GM12878 (cell line): ENCODE measurements around the gene C19orf33. TPM values are rescaled to one million over a fixed set of nuclear protein-coding genes. Genes with fewer than 3 reads are reported as not detected.

ENCODE experiments used
- ATAC-seq: fragments of 200-7000 bp; cut with Tn5 transposase; 3 replicates; pipeline ENCODE4 v1.9.1; 2020; ENCODE audit warnings: mild to moderate bottlenecking, moderate library complexity
- BruUV-seq: library from RNA; stranded (reverse); fragments of 400-500 nt; replicated peaks from 2 replicates; lab custom pipeline; 2021; lab: Mats Ljungman, UMichigan
- CTCF ChIA-PET: fragments of 300-600 bp; sonication (Branson Sonifier 250); formaldehyde crosslinking; extraction: SDS; loops from one replicate; lab custom pipeline; 2021; ENCODE audit warnings: inconsistent platforms; lab: Yijun Ruan, JAX
- POLR2A ChIA-PET: fragments of 350-600 bp; formaldehyde crosslinking; extraction: SDS; loops from one replicate; lab custom pipeline; 2021; ENCODE audit warnings: inconsistent platforms; lab: Charles Lee
- RAD21 ChIA-PET: fragments of 300-600 bp; sonication (Branson Sonifier 250); formaldehyde crosslinking; loops from one replicate; lab custom pipeline; 2023; ENCODE audit warnings: antibody characterized with exemption; ENCODE audit not compliant: unreplicated experiment; lab: Charles Lee
- SMC1A ChIA-PET: fragments of 300-600 bp; sonication (Branson Sonifier 250); formaldehyde crosslinking; loops from one replicate; lab custom pipeline; 2023; ENCODE audit not compliant: unreplicated experiment, uncharacterized antibody; lab: Charles Lee
- DNase-seq: peaks from one replicate; pipeline ENCODE4 v3.0.0-alpha.2; 2011; ENCODE audit warnings: low read depth, low spot score
- FAIRE-seq: peaks from 3 replicates; lab custom pipeline; 2011; peaks lifted over from hg19 to GRCh38; lab: Jason Lieb, UNC
- H2AFZ ChIP-seq: 2 replicates; pipeline ENCODE4 v1.6.0; 2011; ENCODE audit warnings: low read depth, low read length, control low read depth; ENCODE audit not compliant: control insufficient read depth
- H3K27ac ChIP-seq: 2 replicates; pipeline ENCODE4 v1.5.1; 2011; ENCODE audit warnings: control low read depth; ENCODE audit not compliant: control insufficient read depth, insufficient read depth
- H3K27me3 ChIP-seq, 2 experiments: replicated peaks in 1 of 2; 2 replicates each; pipeline versions ENCODE4 v1.6.0 to v1.6.1; 2011; ENCODE audit warnings: low read length in 1 of 2; ENCODE audit not compliant: control insufficient read depth in 2 of 2, insufficient read depth in 2 of 2
- H3K36me3 ChIP-seq, 2 experiments: 2 replicates each; pipeline ENCODE4 v1.5.1; 2011; ENCODE audit warnings: low read length in 1 of 2; ENCODE audit not compliant: control insufficient read depth in 2 of 2, insufficient read depth in 2 of 2
- H3K4me1 ChIP-seq: 2 replicates; pipeline ENCODE4 v1.6.1; 2011; ENCODE audit warnings: mild to moderate bottlenecking, low read length, moderate library complexity, mixed read lengths; ENCODE audit not compliant: control insufficient read depth, insufficient read depth
- H3K4me2 ChIP-seq: 2 replicates; pipeline ENCODE4 v1.6.0; 2011; ENCODE audit warnings: control low read depth; ENCODE audit not compliant: control insufficient read depth, insufficient read depth
- H3K4me3 ChIP-seq: fragments of 200-600 bp; sonication (generic); 2 replicates; pipeline ENCODE4 v1.5.1; 2016
- H3K79me2 ChIP-seq: 2 replicates; pipeline ENCODE4 v1.6.0; 2011; ENCODE audit warnings: low read length; ENCODE audit not compliant: control insufficient read depth, insufficient read depth
- H3K9ac ChIP-seq: 2 replicates; pipeline ENCODE4 v1.8.0; 2011; ENCODE audit warnings: low read length, control low read depth, mixed read lengths; ENCODE audit not compliant: control insufficient read depth, insufficient read depth
- H3K9me3 ChIP-seq: replicated peaks from 3 replicates; pipeline ENCODE4 v1.5.1; 2011; ENCODE audit warnings: mild to moderate bottlenecking, low read length; ENCODE audit not compliant: control insufficient read depth, insufficient read depth
- H4K20me1 ChIP-seq: 2 replicates; pipeline ENCODE4 v1.6.0; 2011; ENCODE audit not compliant: control insufficient read depth, insufficient read depth
- NFYA ChIP-seq: IDR thresholded peaks from 2 replicates; pipeline ENCODE4 v1.6.1; 2011; ENCODE audit warnings: low read depth, mild to moderate bottlenecking, low read length, improper control_type of control experiment, borderline replicate concordance
- STAT1 ChIP-seq: fragments of 450-650 bp; conservative IDR thresholded peaks from 2 replicates; pipeline ENCODE4 v1.6.1; 2014; ENCODE audit warnings: antibody characterized with exemption, mild to moderate bottlenecking
- TCF7 ChIP-seq: IDR thresholded peaks from 2 replicates; pipeline ENCODE4 v1.6.1; 2014; ENCODE audit warnings: antibody characterized with exemption, borderline replicate concordance
- WGBS: methylation state at CpG from one replicate; pipeline ENCODE4 v1.1.6; 2016; ENCODE audit warnings: low lambda C conversion rate; ENCODE audit not compliant: insufficient replicate concordance, insufficient coverage; ENCODE audit errors: missing lambda C conversion rate; 5-methylcytosine and 5-hydroxymethylcytosine counted together
- in situ Hi-C: fragments of 300-500 bp; cut with MboI; formaldehyde crosslinking; loops from 9 replicates; pipeline ENCODE4 v1.14.3; 2018; ENCODE audit warnings: mixed read lengths
- intact Hi-C: fragments of 100-400 bp; cut with micrococcal nuclease; formaldehyde crosslinking; loops from one replicate; pipeline ENCODE4 v1.14.2; 2022; ENCODE audit not compliant: unreplicated experiment
- polyA plus RNA-seq, 11 experiments: library from polyadenylated mRNA; depleted of rRNA in 4 of 11; unstranded in 6 of 11; stranded (reverse) in 5 of 11; fragments of >200 nt; fragmentation: Nextera tagmentation in 4 of 11; fragmentation: Illumina TruSeq in 1 of 11; extraction: Ambion mirVana in 4 of 11; extraction: Trizol in 1 of 11; gene quantifications; 1 replicate in 1 of 11; 2 replicates in 10 of 11; pipeline versions ENCODE4 v1.2.1 to v1.2.3, GENCODE V29; 2011 to 2016; ENCODE audit warnings: inconsistent platforms in 2 of 11, missing spikeins in 2 of 11, low read depth in 1 of 11
- total RNA-seq, 4 experiments: library from RNA; depleted of rRNA in 3 of 4; stranded (reverse); fragments of >200 nt in 3 of 4; fragmentation: Illumina TruSeq in 1 of 4; extraction: Trizol in 1 of 4; gene quantifications; 2 replicates each; pipeline versions ENCODE4 v1.2.1 to v1.2.3, GENCODE V29; 2013 to 2021
- TF ChIP-seq, protein P1 (sequence below): fragments of 450-650 bp; IDR thresholded peaks from 2 replicates; pipeline ENCODE4 v1.6.1; 2016; ENCODE audit warnings: mild to moderate bottlenecking, moderate library complexity, borderline replicate concordance

Gene C19orf33
- total and polyA plus RNA-seq, 10 of the 15 experiments (the other 5 are each of a cell fraction or from before 2014, with no cell fraction given): 0.28 to 0.45 TPM; not detected in 8

DNA sequence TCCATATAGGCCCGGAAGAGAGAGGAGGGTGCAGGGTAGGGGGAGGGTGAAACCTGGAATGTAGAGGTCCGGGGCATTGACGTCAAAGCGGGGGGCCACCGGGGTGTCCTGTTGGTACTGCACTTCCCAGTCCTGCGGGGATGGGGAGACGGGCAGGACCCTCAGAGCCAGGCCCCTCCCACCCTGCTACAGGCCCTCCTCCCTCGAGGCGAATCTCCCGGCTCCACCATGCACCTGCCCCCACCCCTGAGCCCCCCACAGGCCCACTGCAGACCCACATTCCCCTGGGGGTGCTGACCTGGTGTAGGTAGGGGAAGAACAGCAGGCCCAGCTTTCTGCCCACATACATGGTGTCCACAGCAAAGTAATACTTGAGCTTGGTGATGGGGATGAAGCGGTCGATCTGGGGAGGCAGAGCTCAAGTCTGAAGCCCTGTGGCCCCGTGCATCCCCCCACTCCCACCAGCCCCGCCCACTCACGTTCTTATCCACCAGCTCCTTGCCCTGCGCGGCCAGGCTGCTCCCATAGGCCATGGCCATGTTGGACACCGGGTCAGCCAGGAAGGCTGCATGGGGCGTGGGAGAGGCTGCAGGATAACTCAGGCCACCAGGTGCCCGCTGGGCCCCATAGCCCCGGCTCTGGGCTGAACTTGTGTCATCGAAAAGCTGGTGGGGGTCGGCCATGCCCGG is 5.0 kb downstream of the C19orf33 start:
- SMC1A ChIA-PET: no interaction called here
- H2AFZ ChIP-seq: no peak overlapping the region
- H4K20me1 ChIP-seq: no peaks in the 10 kb centered on the region
- no peaks in the 10 kb centered on the region for H3K4me1 ChIP-seq
- intact Hi-C loops: no loop called here
- H3K79me2 ChIP-seq: no peaks in the 10 kb centered on the region
- H3K4me2 ChIP-seq: no peak overlapping the region
- no peak for ATAC-seq
- TF ChIP-seq NFYA: no peak
- no peak for TF ChIP-seq TCF7
- TF ChIP-seq, protein P1, sequence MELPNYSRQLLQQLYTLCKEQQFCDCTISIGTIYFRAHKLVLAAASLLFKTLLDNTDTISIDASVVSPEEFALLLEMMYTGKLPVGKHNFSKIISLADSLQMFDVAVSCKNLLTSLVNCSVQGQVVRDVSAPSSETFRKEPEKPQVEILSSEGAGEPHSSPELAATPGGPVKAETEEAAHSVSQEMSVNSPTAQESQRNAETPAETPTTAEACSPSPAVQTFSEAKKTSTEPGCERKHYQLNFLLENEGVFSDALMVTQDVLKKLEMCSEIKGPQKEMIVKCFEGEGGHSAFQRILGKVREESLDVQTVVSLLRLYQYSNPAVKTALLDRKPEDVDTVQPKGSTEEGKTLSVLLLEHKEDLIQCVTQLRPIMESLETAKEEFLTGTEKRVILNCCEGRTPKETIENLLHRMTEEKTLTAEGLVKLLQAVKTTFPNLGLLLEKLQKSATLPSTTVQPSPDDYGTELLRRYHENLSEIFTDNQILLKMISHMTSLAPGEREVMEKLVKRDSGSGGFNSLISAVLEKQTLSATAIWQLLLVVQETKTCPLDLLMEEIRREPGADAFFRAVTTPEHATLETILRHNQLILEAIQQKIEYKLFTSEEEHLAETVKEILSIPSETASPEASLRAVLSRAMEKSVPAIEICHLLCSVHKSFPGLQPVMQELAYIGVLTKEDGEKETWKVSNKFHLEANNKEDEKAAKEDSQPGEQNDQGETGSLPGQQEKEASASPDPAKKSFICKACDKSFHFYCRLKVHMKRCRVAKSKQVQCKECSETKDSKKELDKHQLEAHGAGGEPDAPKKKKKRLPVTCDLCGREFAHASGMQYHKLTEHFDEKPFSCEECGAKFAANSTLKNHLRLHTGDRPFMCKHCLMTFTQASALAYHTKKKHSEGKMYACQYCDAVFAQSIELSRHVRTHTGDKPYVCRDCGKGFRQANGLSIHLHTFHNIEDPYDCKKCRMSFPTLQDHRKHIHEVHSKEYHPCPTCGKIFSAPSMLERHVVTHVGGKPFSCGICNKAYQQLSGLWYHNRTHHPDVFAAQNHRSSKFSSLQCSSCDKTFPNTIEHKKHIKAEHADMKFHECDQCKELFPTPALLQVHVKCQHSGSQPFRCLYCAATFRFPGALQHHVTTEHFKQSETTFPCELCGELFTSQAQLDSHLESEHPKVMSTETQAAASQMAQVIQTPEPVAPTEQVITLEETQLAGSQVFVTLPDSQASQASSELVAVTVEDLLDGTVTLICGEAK: no peak
- no peak for TF ChIP-seq STAT1
- TF ChIP-seq, all 136 proteins: peak for 0
- no peak overlapping the region for H3K4me3 ChIP-seq
- ChIA-PET POLR2A (no interaction called here), RAD21 (no interaction called here), CTCF (no interaction called here)
- H3K27ac ChIP-seq: no peak overlapping the region
- no peaks in the 10 kb centered on the region for H3K27me3 ChIP-seq
- no peaks in the 10 kb centered on the region for H3K9me3 ChIP-seq
- DNase-seq: no peak
- 87% methylated on average over 20 of the region's 24 CpGs for WGBS
- BruUV-seq: no TSS peak
- in situ Hi-C loops: no loop called here
- peaks cover 0 to 11% of the 10 kb centered on the region in 2 experiments; a peak in 3 of 4 replicates for H3K36me3 ChIP-seq
- FAIRE-seq: no peak
- H3K9ac ChIP-seq: no peak overlapping the region
